Measurements from ENCODE around the gene TMED1. TPM values are rescaled to one million over a fixed set of nuclear protein-coding genes. Genes with fewer than 3 reads are reported as not detected.

The TMED1 gene
- total and polyA plus RNA-seq, 2 experiments from 2014 or later = 65.0 to 95.4 TPM

DNA sequence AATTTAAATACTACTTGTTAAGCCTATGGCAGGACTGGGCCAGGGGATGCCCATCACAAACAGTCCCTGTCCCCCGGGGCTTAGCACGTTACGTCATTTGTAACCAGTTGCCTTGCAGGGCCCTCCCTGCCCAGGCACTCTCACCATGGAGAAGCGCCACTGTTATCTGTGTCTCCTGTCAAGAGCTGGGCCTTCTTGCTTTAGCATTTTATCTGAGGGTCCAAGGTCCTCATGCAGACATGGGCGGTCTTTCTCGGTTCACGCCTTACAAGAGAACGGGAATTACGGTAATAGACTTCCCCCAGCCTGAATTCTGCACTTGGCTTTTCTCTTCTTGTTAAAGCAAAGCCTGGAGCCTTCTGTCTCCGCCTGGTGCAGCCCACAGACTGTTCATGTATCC lies 46.1 kb downstream of the TMED1 start:
- Histone ChIP-seq H2AFZ (no peak overlapping the region), H3K9me2 (replicated peaks; ENCODE audit: insufficient read depth) (no peaks in the 10 kb centered on the region), H4K20me1 (ENCODE audit: insufficient read depth, poor library complexity, severe bottlenecking) (no peaks in the 10 kb centered on the region), H3K4me2 (no peak overlapping the region), H3K27ac (no peak overlapping the region), H3K4me3 (no peak overlapping the region), H3K79me2 (no peaks in the 10 kb centered on the region), H3K9me3 (ENCODE audit: low read depth) (no peaks in the 10 kb centered on the region), H3K36me3 (replicated peaks; ENCODE audit: insufficient read depth, low read depth) (no peaks in the 10 kb centered on the region), H3K27me3 (no peaks in the 10 kb centered on the region), H3K4me1 (ENCODE audit: insufficient read depth) (no peaks in the 10 kb centered on the region)
- TF ChIP-seq EZH2 (IDR thresholded peaks at IDR 0.05; ENCODE audit: borderline replicate concordance) (no peak), EZH2phosphoT487 (IDR thresholded peaks at IDR 0.05; ENCODE audit: low read depth, severe bottlenecking, unreplicated experiment) (no peak)
- TF ChIP-seq, protein P1, sequence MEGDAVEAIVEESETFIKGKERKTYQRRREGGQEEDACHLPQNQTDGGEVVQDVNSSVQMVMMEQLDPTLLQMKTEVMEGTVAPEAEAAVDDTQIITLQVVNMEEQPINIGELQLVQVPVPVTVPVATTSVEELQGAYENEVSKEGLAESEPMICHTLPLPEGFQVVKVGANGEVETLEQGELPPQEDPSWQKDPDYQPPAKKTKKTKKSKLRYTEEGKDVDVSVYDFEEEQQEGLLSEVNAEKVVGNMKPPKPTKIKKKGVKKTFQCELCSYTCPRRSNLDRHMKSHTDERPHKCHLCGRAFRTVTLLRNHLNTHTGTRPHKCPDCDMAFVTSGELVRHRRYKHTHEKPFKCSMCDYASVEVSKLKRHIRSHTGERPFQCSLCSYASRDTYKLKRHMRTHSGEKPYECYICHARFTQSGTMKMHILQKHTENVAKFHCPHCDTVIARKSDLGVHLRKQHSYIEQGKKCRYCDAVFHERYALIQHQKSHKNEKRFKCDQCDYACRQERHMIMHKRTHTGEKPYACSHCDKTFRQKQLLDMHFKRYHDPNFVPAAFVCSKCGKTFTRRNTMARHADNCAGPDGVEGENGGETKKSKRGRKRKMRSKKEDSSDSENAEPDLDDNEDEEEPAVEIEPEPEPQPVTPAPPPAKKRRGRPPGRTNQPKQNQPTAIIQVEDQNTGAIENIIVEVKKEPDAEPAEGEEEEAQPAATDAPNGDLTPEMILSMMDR (IDR thresholded peaks at IDR 0.05; ENCODE audit: poor library complexity) = no peak
- 75% methylated on average over 10 of the region's 10 CpGs for WGBS (ENCODE audit: low lambda C conversion rate, missing lambda C conversion rate)
- peak; percentile 51 for DNase-seq (ENCODE audit: low spot score)

DNA sequence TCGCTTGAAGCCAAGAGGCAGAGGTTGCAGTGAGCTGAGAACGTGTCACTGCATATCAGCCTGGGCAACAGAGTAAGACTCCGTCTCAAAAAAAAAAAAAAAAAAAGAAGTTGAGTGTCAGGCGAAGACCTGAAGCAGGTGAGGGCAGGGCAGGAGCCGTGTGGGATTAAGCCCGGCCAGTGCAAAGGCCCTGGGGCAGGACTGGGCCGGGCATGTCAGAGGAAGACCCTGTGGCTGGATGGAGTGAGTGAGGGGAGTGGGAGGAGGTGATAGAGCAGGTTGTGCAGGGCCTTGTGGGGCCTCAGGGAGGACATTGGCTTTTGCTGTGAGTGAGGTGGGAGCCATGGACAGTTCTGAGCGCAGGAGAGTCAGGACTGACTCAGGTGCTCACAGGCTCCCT lies 47.9 kb downstream of the TMED1 start:
- H3K4me3 ChIP-seq = no peak overlapping the region
- no peak overlapping the region for H3K4me2 ChIP-seq
- no peak overlapping the region for H3K27ac ChIP-seq
- no peaks in the 10 kb centered on the region for H3K4me1 ChIP-seq (ENCODE audit: insufficient read depth)
- no peaks in the 10 kb centered on the region for H3K36me3 ChIP-seq (replicated peaks; ENCODE audit: insufficient read depth, low read depth)
- DNase-seq (ENCODE audit: low spot score) = no peak
- no peaks in the 10 kb centered on the region for H4K20me1 ChIP-seq (ENCODE audit: insufficient read depth, poor library complexity, severe bottlenecking)
- H3K27me3 ChIP-seq = no peaks in the 10 kb centered on the region
- no peaks in the 10 kb centered on the region for H3K9me2 ChIP-seq (replicated peaks; ENCODE audit: insufficient read depth)
- H3K79me2 ChIP-seq = no peaks in the 10 kb centered on the region
- H3K9me3 ChIP-seq (ENCODE audit: low read depth) = no peaks in the 10 kb centered on the region
- no peak overlapping the region for H2AFZ ChIP-seq
- TF ChIP-seq EZH2phosphoT487 (IDR thresholded peaks at IDR 0.05; ENCODE audit: low read depth, severe bottlenecking, unreplicated experiment) (no peak), EZH2 (IDR thresholded peaks at IDR 0.05; ENCODE audit: borderline replicate concordance) (no peak)
- TF ChIP-seq, protein P1 (IDR thresholded peaks at IDR 0.05; ENCODE audit: poor library complexity) = no peak
- WGBS (ENCODE audit: low lambda C conversion rate, missing lambda C conversion rate) = 94% methylated on average over 8 of the region's 8 CpGs

GRCh38 chr19:10784257-10784656 lies 51.8 kb downstream of the TMED1 start:
- Histone ChIP-seq H3K27me3 (no peaks in the 10 kb centered on the region), H3K9me2 (replicated peaks; ENCODE audit: insufficient read depth) (no peaks in the 10 kb centered on the region), H2AFZ (no peak overlapping the region), H3K36me3 (replicated peaks; ENCODE audit: insufficient read depth, low read depth) (no peaks in the 10 kb centered on the region), H4K20me1 (ENCODE audit: insufficient read depth, poor library complexity, severe bottlenecking) (no peaks in the 10 kb centered on the region), H3K4me2 (no peak overlapping the region), H3K4me3 (no peak overlapping the region), H3K79me2 (no peaks in the 10 kb centered on the region), H3K27ac (no peak overlapping the region), H3K4me1 (ENCODE audit: insufficient read depth) (no peaks in the 10 kb centered on the region), H3K9me3 (ENCODE audit: low read depth) (no peaks in the 10 kb centered on the region)
- TF ChIP-seq EZH2phosphoT487 (IDR thresholded peaks at IDR 0.05; ENCODE audit: low read depth, severe bottlenecking, unreplicated experiment) (no peak), EZH2 (IDR thresholded peaks at IDR 0.05; ENCODE audit: borderline replicate concordance) (no peak)
- TF ChIP-seq, protein P1 (IDR thresholded peaks at IDR 0.05; ENCODE audit: poor library complexity) = no peak
- 99% methylated on average over 10 of the region's 10 CpGs for WGBS (ENCODE audit: low lambda C conversion rate, missing lambda C conversion rate)
- no peak for DNase-seq (ENCODE audit: low spot score)

DNA sequence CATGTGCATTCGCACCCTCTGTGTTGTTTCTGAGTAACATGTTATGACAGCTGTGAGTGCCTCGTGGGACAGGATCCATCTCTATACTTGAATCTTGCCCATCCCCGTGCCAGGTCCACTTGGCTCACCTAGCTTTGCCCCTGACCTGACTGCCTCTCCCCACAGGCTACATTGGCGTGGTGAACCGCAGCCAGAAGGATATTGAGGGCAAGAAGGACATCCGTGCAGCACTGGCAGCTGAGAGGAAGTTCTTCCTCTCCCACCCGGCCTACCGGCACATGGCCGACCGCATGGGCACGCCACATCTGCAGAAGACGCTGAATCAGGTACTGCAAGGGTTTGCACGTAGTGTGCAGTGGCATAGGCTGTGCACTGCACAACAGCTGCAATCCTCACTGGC lies 53.2 kb downstream of the TMED1 start:
- no peak for DNase-seq (ENCODE audit: low spot score)
- Histone ChIP-seq H3K4me3 (no peak overlapping the region), H2AFZ (no peak overlapping the region), H3K27me3 (no peaks in the 10 kb centered on the region), H3K4me1 (ENCODE audit: insufficient read depth) (no peaks in the 10 kb centered on the region), H3K79me2 (no peaks in the 10 kb centered on the region), H3K4me2 (no peak overlapping the region), H3K9me3 (ENCODE audit: low read depth) (no peaks in the 10 kb centered on the region), H4K20me1 (ENCODE audit: insufficient read depth, poor library complexity, severe bottlenecking) (no peaks in the 10 kb centered on the region), H3K27ac (no peak overlapping the region), H3K9me2 (replicated peaks; ENCODE audit: insufficient read depth) (no peaks in the 10 kb centered on the region), H3K36me3 (replicated peaks; ENCODE audit: insufficient read depth, low read depth) (no peaks in the 10 kb centered on the region)
- TF ChIP-seq EZH2phosphoT487 (IDR thresholded peaks at IDR 0.05; ENCODE audit: low read depth, severe bottlenecking, unreplicated experiment) (no peak), EZH2 (IDR thresholded peaks at IDR 0.05; ENCODE audit: borderline replicate concordance) (no peak)
- TF ChIP-seq, protein P1 (IDR thresholded peaks at IDR 0.05; ENCODE audit: poor library complexity) = no peak
- WGBS (ENCODE audit: low lambda C conversion rate, missing lambda C conversion rate) = 95% methylated on average over 13 of the region's 13 CpGs
